ENCODE measurements around the gene BAZ2B. TPM values are rescaled to one million over a fixed set of nuclear protein-coding genes. Genes with fewer than 3 reads are reported as not detected.

The BAZ2B gene
- total and polyA plus RNA-seq, 2 of the 13 experiments (the other 11 are each of a cell fraction or from before 2014, with no cell fraction given), result 14.0 to 15.1 TPM

GRCh38 chr2:159286709-159287441 is 329.5 kb downstream of the BAZ2B start (continued):
- TF ChIP-seq HOXD1 (CRISPR knock-in tag; IDR thresholded peaks at IDR 0.05) (0 out of 2 replicates have a peak, but pooled peaks have one; percentile 40), TAF1 (CRISPR knock-in tag; IDR thresholded peaks at IDR 0.05) (peak; percentile 87), RFX5 (IDR thresholded peaks at IDR 0.05; ENCODE audit: low read depth, low read length) (no peak), ZNF749 (CRISPR knock-in tag; IDR thresholded peaks at IDR 0.05; ENCODE audit: borderline replicate concordance) (no peak), TCF7 (IDR thresholded peaks at IDR 0.05; ENCODE audit: low read depth) (no peak), ZBTB25 (CRISPR knock-in tag; IDR thresholded peaks at IDR 0.05) (no peak; the same call in 1 of the 2 replicates), CBFB (CRISPR knock-in tag; IDR thresholded peaks at IDR 0.05) (peak; percentile 44; the same call in 1 of the 2 replicates), ZNF382 (CRISPR knock-in tag; IDR thresholded peaks at IDR 0.05; ENCODE audit: borderline replicate concordance) (no peak), ZNF746 (CRISPR knock-in tag; IDR thresholded peaks at IDR 0.05) (no peak), ZNF350 (CRISPR knock-in tag; IDR thresholded peaks at IDR 0.05; ENCODE audit: borderline replicate concordance, low read depth) (peak; percentile 71; the same call in 1 of the 2 replicates), E2F1 (CRISPR knock-in tag; IDR thresholded peaks at IDR 0.05) (peak; percentile 25; the same call in 1 of the 2 replicates), ZNF503 (CRISPR knock-in tag; IDR thresholded peaks at IDR 0.05) (no peak), ZNF652 (CRISPR knock-in tag; IDR thresholded peaks at IDR 0.05; ENCODE audit: borderline replicate concordance, low read depth) (no peak), ZSCAN12 (CRISPR knock-in tag; IDR thresholded peaks at IDR 0.05) (no peak), ZNF44 (CRISPR knock-in tag; IDR thresholded peaks at IDR 0.05) (no peak), SKIL (CRISPR knock-in tag; IDR thresholded peaks at IDR 0.05; ENCODE audit: borderline replicate concordance) (no peak), ZNF276 (CRISPR knock-in tag; IDR thresholded peaks at IDR 0.05; ENCODE audit: low read depth) (no peak), GLI4 (CRISPR knock-in tag; IDR thresholded peaks at IDR 0.05; ENCODE audit: borderline replicate concordance) (no peak), HNRNPLL (IDR thresholded peaks at IDR 0.05; ENCODE audit: low read depth, low read length, poor library complexity, severe bottlenecking) (peak; percentile 58), HNRNPL (IDR thresholded peaks at IDR 0.05; ENCODE audit: low read depth, low read length) (peak; percentile 63; the same call in 1 of the 2 replicates), ZNF670 (CRISPR knock-in tag; IDR thresholded peaks at IDR 0.05; ENCODE audit: borderline replicate concordance) (0 out of 2 replicates have a peak, but pooled peaks have one; percentile 46), SAP130 (CRISPR knock-in tag; IDR thresholded peaks at IDR 0.05; ENCODE audit: low read depth) (peak; percentile 31)
